ENCODE data around the gene JPT1.

JPT1 gene

DNA sequence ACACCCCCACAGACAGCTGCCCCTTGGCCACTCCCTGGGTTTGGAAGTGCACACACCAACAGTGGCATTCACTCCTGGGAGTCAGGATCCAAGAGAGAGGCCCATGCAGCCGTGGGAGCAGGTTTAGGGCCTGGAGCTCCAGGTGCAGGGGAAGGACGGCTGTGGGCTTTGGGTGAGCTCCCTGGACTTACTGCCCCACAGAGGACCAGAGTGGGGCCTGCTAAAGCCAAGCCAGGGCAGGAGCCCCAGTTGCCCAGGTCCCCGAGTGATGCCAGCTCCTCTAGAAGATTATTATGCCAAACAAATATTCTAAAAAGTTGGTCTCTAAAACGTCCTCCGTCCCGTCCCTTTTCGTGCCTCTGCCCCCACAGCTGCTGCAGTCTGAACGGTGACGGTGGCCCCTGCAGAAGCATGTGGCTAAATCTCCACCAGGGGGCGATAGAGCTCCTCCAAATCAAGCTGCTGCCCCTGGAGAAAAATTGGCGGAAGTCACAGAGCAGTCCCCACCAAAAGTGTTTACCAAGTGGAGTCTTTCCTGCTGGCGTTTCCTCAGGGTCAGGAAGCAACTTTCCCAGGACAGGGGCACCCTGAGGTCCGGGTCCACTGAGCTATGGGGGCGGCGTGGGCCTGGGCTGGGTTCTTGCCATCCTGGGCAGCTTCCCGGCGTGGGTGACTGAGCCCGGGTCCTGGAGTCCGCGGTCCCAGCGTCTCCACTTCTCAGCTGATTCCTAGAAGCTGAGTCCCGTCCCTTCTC lies 40.3 kb downstream of the JPT1 start:
- Mint-ChIP-seq H3K9me3 (no peaks in the 10 kb centered on the region), H3K4me3 (peak overlapping the region; percentile 65), H3K36me3 (ENCODE audit: low read depth) (peaks cover 22% of the 10 kb centered on the region), H3K27me3 (ENCODE audit: low read depth, poor library complexity) (peaks cover 1% of the 10 kb centered on the region), H3K4me1 (peaks cover 33% of the 10 kb centered on the region), H3K27ac (no peak overlapping the region)
- DNase-seq, result peak; percentile 91
- TF ChIP-seq, protein P1, sequence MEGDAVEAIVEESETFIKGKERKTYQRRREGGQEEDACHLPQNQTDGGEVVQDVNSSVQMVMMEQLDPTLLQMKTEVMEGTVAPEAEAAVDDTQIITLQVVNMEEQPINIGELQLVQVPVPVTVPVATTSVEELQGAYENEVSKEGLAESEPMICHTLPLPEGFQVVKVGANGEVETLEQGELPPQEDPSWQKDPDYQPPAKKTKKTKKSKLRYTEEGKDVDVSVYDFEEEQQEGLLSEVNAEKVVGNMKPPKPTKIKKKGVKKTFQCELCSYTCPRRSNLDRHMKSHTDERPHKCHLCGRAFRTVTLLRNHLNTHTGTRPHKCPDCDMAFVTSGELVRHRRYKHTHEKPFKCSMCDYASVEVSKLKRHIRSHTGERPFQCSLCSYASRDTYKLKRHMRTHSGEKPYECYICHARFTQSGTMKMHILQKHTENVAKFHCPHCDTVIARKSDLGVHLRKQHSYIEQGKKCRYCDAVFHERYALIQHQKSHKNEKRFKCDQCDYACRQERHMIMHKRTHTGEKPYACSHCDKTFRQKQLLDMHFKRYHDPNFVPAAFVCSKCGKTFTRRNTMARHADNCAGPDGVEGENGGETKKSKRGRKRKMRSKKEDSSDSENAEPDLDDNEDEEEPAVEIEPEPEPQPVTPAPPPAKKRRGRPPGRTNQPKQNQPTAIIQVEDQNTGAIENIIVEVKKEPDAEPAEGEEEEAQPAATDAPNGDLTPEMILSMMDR (IDR thresholded peaks at IDR 0.05), result peak; percentile 93

DNA sequence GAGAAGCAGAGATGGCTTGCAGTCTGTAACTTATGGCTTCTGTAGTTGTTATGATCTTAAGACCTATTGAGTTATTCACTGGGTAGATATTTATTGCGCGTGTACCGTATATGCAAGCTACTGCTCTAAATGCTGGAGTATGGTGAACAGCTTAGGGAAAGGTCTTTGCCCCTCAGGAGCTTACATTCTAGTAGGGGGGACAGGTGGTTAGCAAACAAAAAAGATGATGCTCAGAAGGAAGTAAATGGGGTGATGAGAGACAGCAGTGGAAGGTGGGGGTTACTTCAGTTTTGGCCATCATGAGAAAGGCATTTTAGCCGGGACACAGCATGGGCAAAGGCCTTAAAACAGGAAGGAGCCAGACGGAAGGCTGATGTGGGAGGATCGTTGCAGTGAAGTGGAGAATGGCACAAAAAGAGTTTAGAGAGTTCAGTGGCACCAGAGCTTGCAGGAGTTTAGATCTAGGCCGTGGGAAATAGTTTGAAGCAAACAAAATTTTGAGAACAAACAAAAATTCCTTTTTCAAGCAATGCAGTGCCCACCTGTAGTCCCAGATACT lies 42.5 kb downstream of the JPT1 start:
- TF ChIP-seq, protein P1 (IDR thresholded peaks at IDR 0.05), result no peak
- no peak for DNase-seq
- H3K36me3 Mint-ChIP-seq (ENCODE audit: low read depth), result peaks cover 21% of the 10 kb centered on the region
- peak overlapping the region; percentile 50 for H3K27ac Mint-ChIP-seq
- peaks cover 36% of the 10 kb centered on the region for H3K4me1 Mint-ChIP-seq
- H3K9me3 Mint-ChIP-seq, result no peaks in the 10 kb centered on the region
- peak overlapping the region; percentile 54 for H3K4me3 Mint-ChIP-seq
- peaks cover 16% of the 10 kb centered on the region for H3K27me3 Mint-ChIP-seq (ENCODE audit: low read depth, poor library complexity)

DNA sequence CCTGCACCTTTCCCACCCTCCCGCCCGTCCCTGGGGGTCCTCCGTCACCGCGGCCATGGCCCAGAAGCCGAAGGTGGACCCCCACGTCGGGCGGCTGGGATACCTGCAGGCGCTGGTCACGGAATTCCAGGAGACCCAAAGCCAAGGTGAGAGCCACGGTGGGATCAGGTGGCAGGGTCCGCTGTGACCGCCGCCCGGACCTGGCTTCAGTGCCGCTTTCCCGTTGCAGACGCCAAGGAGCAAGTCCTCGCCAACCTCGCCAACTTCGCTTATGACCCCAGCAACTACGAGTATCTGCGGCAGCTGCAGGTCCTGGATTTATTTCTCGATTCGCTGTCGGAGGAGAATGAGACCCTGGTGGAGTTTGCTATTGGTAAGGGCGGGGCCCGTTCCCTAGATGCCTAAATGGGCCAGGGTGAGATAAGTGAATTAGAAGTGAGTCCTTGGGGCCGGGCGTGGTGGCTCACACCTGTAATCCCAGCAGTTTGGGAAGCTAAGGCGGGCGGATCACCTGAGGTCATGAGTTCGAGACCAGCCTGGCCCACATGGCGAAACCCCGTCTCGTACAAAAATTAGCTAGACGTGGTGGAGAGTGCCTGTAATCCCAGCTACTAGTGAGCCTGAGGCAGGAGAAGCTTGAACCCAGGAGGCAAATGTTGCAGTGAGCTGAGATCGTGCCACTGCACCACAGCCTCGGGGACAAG lies 43.9 kb downstream of the JPT1 start:
- H3K27ac Mint-ChIP-seq, result no peak overlapping the region
- H3K27me3 Mint-ChIP-seq (ENCODE audit: low read depth, poor library complexity), result peaks cover 16% of the 10 kb centered on the region
- H3K4me3 Mint-ChIP-seq, result peak overlapping the region; percentile 90
- peaks cover 21% of the 10 kb centered on the region for H3K36me3 Mint-ChIP-seq (ENCODE audit: low read depth)
- TF ChIP-seq, protein P1 (IDR thresholded peaks at IDR 0.05), result no peak
- peak; percentile 27 for DNase-seq
- H3K4me1 Mint-ChIP-seq, result peaks cover 41% of the 10 kb centered on the region
- H3K9me3 Mint-ChIP-seq, result no peaks in the 10 kb centered on the region

DNA sequence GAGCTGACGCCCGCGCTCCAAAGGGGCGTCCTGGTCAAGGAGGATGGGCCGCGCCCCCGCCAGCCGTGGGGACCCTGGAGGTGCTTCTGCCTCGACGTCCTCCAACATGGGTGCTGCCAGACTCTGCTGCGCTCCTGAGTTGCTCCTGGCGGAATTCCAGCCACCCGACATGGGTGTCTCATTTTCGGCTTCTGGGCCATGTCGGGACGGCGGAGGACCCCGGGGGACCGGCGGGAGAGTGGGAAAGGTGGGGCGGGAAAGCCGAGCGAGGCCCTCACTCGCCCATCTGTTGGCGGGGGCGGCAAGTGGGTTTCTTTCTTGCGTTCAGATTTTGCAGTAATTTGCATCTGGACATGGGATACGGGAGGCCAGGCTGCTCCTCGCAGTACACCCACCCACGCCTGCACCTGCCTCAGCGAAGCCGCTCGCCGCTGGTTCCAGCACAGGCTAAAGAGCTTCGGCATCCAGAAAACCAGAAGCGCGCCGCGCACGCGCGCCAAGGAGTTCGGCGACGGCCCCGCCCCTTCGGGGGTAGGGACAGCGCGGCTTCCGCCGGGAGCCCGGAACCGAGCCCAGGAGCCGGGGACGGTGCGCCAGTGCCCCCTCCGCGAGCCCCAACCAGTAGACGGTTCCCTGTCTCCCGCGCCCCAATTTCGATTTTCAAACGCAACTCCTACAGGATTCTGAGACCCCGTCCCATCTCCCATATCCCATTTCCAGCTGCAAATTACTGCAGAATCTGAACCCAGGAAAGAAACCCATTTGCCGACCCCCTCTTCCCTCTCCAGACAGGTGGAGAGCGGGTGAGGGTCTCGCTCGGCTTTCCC lies 44.7 kb downstream of the JPT1 start, which contains the start of gene ARMC7:
Gene ARMC7, plus strand, starts transcription at position 563 of the 827 bp plus-strand sequence. CDS start 320 bp downstream, outside the sequence.
- no peak within 1 kb of the TSS for H3K27ac Mint-ChIP-seq

DNA sequence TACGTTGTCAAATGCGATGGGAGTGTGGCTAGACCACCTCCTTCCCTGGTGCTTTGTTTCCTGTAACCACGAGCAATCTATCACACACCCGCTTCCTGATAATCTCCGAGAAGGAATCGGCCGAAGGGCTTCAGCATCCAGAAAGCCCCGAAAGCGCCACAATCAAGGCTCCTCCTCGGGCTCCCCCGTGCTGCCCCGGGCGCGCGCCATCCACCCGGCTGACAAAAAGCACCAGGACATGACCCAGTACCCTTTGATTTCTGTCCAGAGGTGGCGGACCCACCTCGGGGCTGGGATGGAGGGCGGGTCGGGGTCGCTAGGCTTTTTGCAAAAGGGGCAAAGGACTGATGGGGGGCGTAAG lies 45.3 kb downstream of the JPT1 start:
- peak overlapping the region; percentile 90 for H3K4me3 Mint-ChIP-seq
- no peaks in the 10 kb centered on the region for H3K9me3 Mint-ChIP-seq
- H3K27me3 Mint-ChIP-seq (ENCODE audit: low read depth, poor library complexity), result peaks cover 16% of the 10 kb centered on the region
- TF ChIP-seq, protein P1 (IDR thresholded peaks at IDR 0.05), result no peak
- H3K36me3 Mint-ChIP-seq (ENCODE audit: low read depth), result peaks cover 14% of the 10 kb centered on the region
- no peak overlapping the region for H3K27ac Mint-ChIP-seq
- peak; percentile 29 for DNase-seq
- peaks cover 33% of the 10 kb centered on the region for H3K4me1 Mint-ChIP-seq

More for the DNA sequence above, 44.7 kb downstream of the JPT1 start, which contains the start of gene ARMC7:
- TF ChIP-seq, protein P1 (IDR thresholded peaks at IDR 0.05), result no peak
- Mint-ChIP-seq H3K4me1 (peaks cover 37% of the 10 kb centered on the region), H3K9me3 (no peaks in the 10 kb centered on the region), H3K27me3 (ENCODE audit: low read depth, poor library complexity) (peaks cover 16% of the 10 kb centered on the region), H3K36me3 (ENCODE audit: low read depth) (peaks cover 17% of the 10 kb centered on the region), H3K4me3 (peak within 1 kb of the TSS; percentile 90)
- peak; percentile 94 for DNase-seq
